ENCODE results near the gene ITGA6. TPM values are rescaled to one million over a fixed set of nuclear protein-coding genes. Genes with fewer than 3 reads are reported as not detected.

Gene ITGA6
- total RNA-seq, 2 experiments from 2014 or later, result 7.8 to 7.9 TPM

GRCh38 chr2:172440795-172441194 is 13.4 kb downstream of the ITGA6 start:
- intact Hi-C loops (cut with DNase I, micrococcal nuclease), result no loop called here
- ATAC-seq (no peak), DNase-seq (no peak)
- Mint-ChIP-seq H3K4me1 (peaks cover 40% of the 10 kb centered on the region), H3K27me3 (no peaks in the 10 kb centered on the region), H3K4me3 (no peak overlapping the region), H3K9me3 (ENCODE audit: low read depth) (no peaks in the 10 kb centered on the region), H3K27ac (peak overlapping the region; percentile 34), H3K36me3 (ENCODE audit: low read depth) (peaks cover 4% of the 10 kb centered on the region)
- ChIA-PET CTCF (interaction anchor here (0.9 to 23.1 kb wide), 6 partner anchors 9 to 345 kb away, joined by 3 to 405 read pairs (median 10); partner anchors contain the start of gene ITGA6), POLR2A (interaction anchor here (0.9 to 1.2 kb wide), 5 partner anchors 9 to 21 kb away, joined by 3 to 9 read pairs (median 3); partner anchors contain the start of gene ITGA6)

GRCh38 chr2:172442072-172442895 is 14.9 kb downstream of the ITGA6 start:
- Mint-ChIP-seq H3K9me3 (ENCODE audit: low read depth) (no peaks in the 10 kb centered on the region), H3K36me3 (ENCODE audit: low read depth) (peaks cover 4% of the 10 kb centered on the region), H3K4me1 (peaks cover 49% of the 10 kb centered on the region), H3K27me3 (no peaks in the 10 kb centered on the region), H3K27ac (peak overlapping the region; percentile 75), H3K4me3 (peak overlapping the region; percentile 32)
- peak; percentile 82 for DNase-seq
- intact Hi-C loops (cut with DNase I, micrococcal nuclease), result no loop called here
- ChIA-PET CTCF (interaction anchor here (0.6 to 23.1 kb wide), 5 partner anchors 10 to 739 kb away, joined by 3 to 405 read pairs (median 11); partner anchors contain the start of gene ITGA6), POLR2A (interaction anchor here (0.6 to 1.9 kb wide), 5 partner anchors 9 to 871 kb away, joined by 3 to 16 read pairs (median 4); partner anchors contain the start of gene ITGA6)
- peak; percentile 70 for ATAC-seq

GRCh38 chr2:172445851-172446250 is 18.5 kb downstream of the ITGA6 start:
- Mint-ChIP-seq H3K4me3 (no peak overlapping the region), H3K4me1 (peaks cover 75% of the 10 kb centered on the region), H3K27me3 (no peaks in the 10 kb centered on the region), H3K27ac (no peak overlapping the region), H3K36me3 (ENCODE audit: low read depth) (peaks cover 2% of the 10 kb centered on the region), H3K9me3 (ENCODE audit: low read depth) (no peaks in the 10 kb centered on the region)
- intact Hi-C loops (cut with DNase I, micrococcal nuclease), result loop anchor here in 1 of 2 experiments (2.0 kb wide), 1 partner anchor 15 kb away; no protein-coding TSS in a partner anchor
- ChIA-PET CTCF (interaction anchor here (0.6 to 10.6 kb wide), 6 partner anchors 8 to 380 kb away, joined by 3 to 136 read pairs (median 4); partner anchors contain the start of gene ITGA6), POLR2A (interaction anchor here (0.7 to 1.5 kb wide), 3 partner anchors 13 to 286 kb away, joined by 3 read pairs; no protein-coding TSS in a partner anchor)
- DNase-seq, result no peak
- ATAC-seq, result no peak

- Mint-ChIP-seq H3K4me3 (no peak overlapping the region), H3K36me3 (ENCODE audit: low read depth) (peaks cover 2% of the 10 kb centered on the region), H3K4me1 (peaks cover 73% of the 10 kb centered on the region), H3K27ac (no peak overlapping the region), H3K27me3 (no peaks in the 10 kb centered on the region), H3K9me3 (ENCODE audit: low read depth) (no peaks in the 10 kb centered on the region)
- ChIA-PET POLR2A (interaction anchor here (1.3 to 1.5 kb wide), 2 partner anchors 13 to 17 kb away, joined by 3 to 4 read pairs; no protein-coding TSS in a partner anchor), CTCF (interaction anchor here (0.8 to 10.6 kb wide), 6 partner anchors 13 to 207 kb away, joined by 3 to 136 read pairs (median 4); partner anchors contain the start of gene ITGA6)
- ATAC-seq (peak; percentile 18), DNase-seq (no peak)
- intact Hi-C loops (cut with DNase I, micrococcal nuclease), result loop anchor here in 1 of 2 experiments (2.0 kb wide), 1 partner anchor 14 kb away; no protein-coding TSS in a partner anchor
These were observed 19.2 kb downstream of the ITGA6 start for GRCh38 chr2:172446474-172447063.

- no peaks in the 10 kb centered on the region for H3K9me3 Mint-ChIP-seq (ENCODE audit: low read depth)
- no peak for DNase-seq
- H3K27me3 Mint-ChIP-seq, result no peaks in the 10 kb centered on the region
- H3K36me3 Mint-ChIP-seq (ENCODE audit: low read depth), result peaks cover 2% of the 10 kb centered on the region
- H3K27ac Mint-ChIP-seq, result no peak overlapping the region
- ChIA-PET POLR2A (interaction anchor here (0.5 to 1.4 kb wide), 4 partner anchors 13 to 162 kb away, joined by 3 to 4 read pairs (median 4); no protein-coding TSS in a partner anchor), CTCF (interaction anchor here (0.8 to 10.6 kb wide), 7 partner anchors 15 to 320 kb away, joined by 3 to 136 read pairs (median 3); no protein-coding TSS in a partner anchor)
- no peak for ATAC-seq
- H3K4me3 Mint-ChIP-seq, result no peak overlapping the region
- H3K4me1 Mint-ChIP-seq, result peaks cover 69% of the 10 kb centered on the region
- intact Hi-C loops (cut with DNase I, micrococcal nuclease), result loop anchor here in 1 of 2 experiments (2.0 kb wide), 1 partner anchor 13 kb away; no protein-coding TSS in a partner anchor
These were observed 20.6 kb downstream of the ITGA6 start for GRCh38 chr2:172447811-172448493.

- Mint-ChIP-seq H3K4me1 (peaks cover 66% of the 10 kb centered on the region), H3K36me3 (ENCODE audit: low read depth) (no peaks in the 10 kb centered on the region), H3K9me3 (ENCODE audit: low read depth) (no peaks in the 10 kb centered on the region), H3K4me3 (no peak overlapping the region), H3K27ac (no peak overlapping the region), H3K27me3 (no peaks in the 10 kb centered on the region)
- intact Hi-C loops (cut with DNase I, micrococcal nuclease), result no loop called here
- DNase-seq (no peak), ATAC-seq (no peak)
- ChIA-PET CTCF (interaction anchor here (0.7 to 10.6 kb wide), 7 partner anchors 8 to 1920 kb away, joined by 3 to 136 read pairs (median 3); no protein-coding TSS in a partner anchor), POLR2A (interaction anchor here (0.5 to 1.4 kb wide), 2 partner anchors 13 to 14 kb away, joined by 4 read pairs; no protein-coding TSS in a partner anchor)
These were observed 21.3 kb downstream of the ITGA6 start for GRCh38 chr2:172448544-172449267.

- peak; percentile 49 for DNase-seq
- peak; percentile 88 for ATAC-seq
- POLR2A ChIA-PET, result interaction anchor here (0.7 to 1.3 kb wide), 4 partner anchors 9 to 21 kb away, joined by 3 to 6 read pairs (median 4); no protein-coding TSS in a partner anchor
- intact Hi-C loops (cut with DNase I, micrococcal nuclease), result no loop called here
- CTCF ChIA-PET, result interaction anchor here (0.9 to 10.6 kb wide), 4 partner anchors 10 to 25 kb away, joined by 3 to 136 read pairs (median 6); no protein-coding TSS in a partner anchor
- H3K27me3 Mint-ChIP-seq, result no peaks in the 10 kb centered on the region
- peak overlapping the region; percentile 49 for H3K27ac Mint-ChIP-seq
- peaks cover 72% of the 10 kb centered on the region for H3K4me1 Mint-ChIP-seq
- H3K36me3 Mint-ChIP-seq (ENCODE audit: low read depth), result no peaks in the 10 kb centered on the region
- H3K4me3 Mint-ChIP-seq, result no peak overlapping the region
- H3K9me3 Mint-ChIP-seq (ENCODE audit: low read depth), result no peaks in the 10 kb centered on the region
These were observed 22.6 kb downstream of the ITGA6 start for GRCh38 chr2:172449911-172450550.

GRCh38 chr2:172451923-172452322 is 24.5 kb downstream of the ITGA6 start:
- Mint-ChIP-seq H3K27me3 (no peaks in the 10 kb centered on the region), H3K4me1 (peaks cover 75% of the 10 kb centered on the region), H3K27ac (no peak overlapping the region), H3K9me3 (ENCODE audit: low read depth) (no peaks in the 10 kb centered on the region), H3K4me3 (no peak overlapping the region), H3K36me3 (ENCODE audit: low read depth) (no peaks in the 10 kb centered on the region)
- no peak for ATAC-seq
- POLR2A ChIA-PET, result interaction anchor here (1.0 kb wide), 2 partner anchors 10 to 12 kb away, joined by 3 to 4 read pairs; no protein-coding TSS in a partner anchor
- CTCF ChIA-PET, result interaction anchor here (0.8 to 10.6 kb wide), 4 partner anchors 10 to 323 kb away, joined by 3 to 136 read pairs (median 8); no protein-coding TSS in a partner anchor
- DNase-seq, result no peak
- intact Hi-C loops (cut with DNase I, micrococcal nuclease), result no loop called here

GRCh38 chr2:172452845-172453244 is 25.5 kb downstream of the ITGA6 start:
- Mint-ChIP-seq H3K9me3 (ENCODE audit: low read depth) (no peaks in the 10 kb centered on the region), H3K36me3 (ENCODE audit: low read depth) (no peaks in the 10 kb centered on the region), H3K4me3 (no peak overlapping the region), H3K27ac (no peak overlapping the region), H3K4me1 (peaks cover 73% of the 10 kb centered on the region), H3K27me3 (no peaks in the 10 kb centered on the region)
- no peak for ATAC-seq
- intact Hi-C loops (cut with DNase I, micrococcal nuclease), result no loop called here
- no peak for DNase-seq
- ChIA-PET POLR2A (interaction anchor here (0.6 to 1.0 kb wide), 4 partner anchors 9 to 474 kb away, joined by 3 to 4 read pairs (median 4); no protein-coding TSS in a partner anchor), CTCF (interaction anchor here (0.6 to 10.6 kb wide), 6 partner anchors 11 to 252 kb away, joined by 3 to 136 read pairs (median 3); partner anchors contain the start of gene ITGA6)

Data from activated CD4-positive, alpha-beta T cell treated with anti-CD3 and anti-CD28 coated beads for 36 hours (primary cell).